OCI-LY3 (cell line): Measurements from ENCODE around the gene DBF4B.
"Not testable (repeated sequence)": the region's sequence is repeated elsewhere in the genome, so short reads cannot be mapped to it uniquely, and the experiment has no call there.

Experiments used
- H2AFZ ChIP-seq: fragments of 200-600, 300-600 bp; shearing (Covaris generic); 2 replicates; pipeline ENCODE4 v1.6.0; 2014; ENCODE audit warnings: antibody characterized with exemption, low read depth, low read length
- H3K27ac ChIP-seq: fragments of 200-600, 300-600 bp; sonication (generic); 2 replicates; pipeline ENCODE4 v1.5.1; 2014; ENCODE audit warnings: mild to moderate bottlenecking, low read length, moderate library complexity, mixed read lengths
- H3K27me3 ChIP-seq: fragments of 200-600, 300-600 bp; sonication (generic); 2 replicates; pipeline ENCODE4 v1.6.1; 2014; ENCODE audit warnings: low read depth, low read length, mixed read lengths
- H3K36me3 ChIP-seq: fragments of 200-600, 300-600 bp; sonication (generic); replicated peaks from 2 replicates; pipeline ENCODE3; 2014; ENCODE audit warnings: low read depth, low read length, mixed read lengths
- H3K4me1 ChIP-seq: fragments of 300-600, 200-600 bp; sonication (generic); 2 replicates; pipeline ENCODE4 v1.6.1; 2014; ENCODE audit warnings: low read length, mixed read lengths
- H3K4me2 ChIP-seq: fragments of 200-600, 300-600 bp; sonication (generic); 2 replicates; pipeline ENCODE4 v1.6.1; 2014; ENCODE audit warnings: low read length, mixed read lengths
- H3K4me3 ChIP-seq: fragments of 300-600, 200-600 bp; sonication (generic); 2 replicates; pipeline ENCODE4 v1.5.1; 2014; ENCODE audit warnings: antibody characterized with exemption, mild to moderate bottlenecking, low read length, moderate library complexity
- H3K79me2 ChIP-seq: fragments of 300-600, 200-600 bp; shearing (Covaris generic); 2 replicates; pipeline ENCODE4 v1.6.1; 2014; ENCODE audit warnings: mild to moderate bottlenecking, low read length, mixed read lengths
- H3K9ac ChIP-seq: fragments of 300-600, 200-600 bp; shearing (Covaris generic); 2 replicates; pipeline ENCODE4 v1.6.0; 2014; ENCODE audit warnings: mild to moderate bottlenecking, low read length, moderate library complexity
- H3K9me3 ChIP-seq: fragments of 200-600, 300-600 bp; shearing (Covaris generic); 2 replicates; pipeline ENCODE4 v1.6.1; 2014; ENCODE audit warnings: low read length, mixed read lengths; ENCODE audit not compliant: insufficient read depth
- H4K20me1 ChIP-seq: fragments of 200-600, 300-600 bp; sonication (generic); 2 replicates; pipeline ENCODE4 v1.6.1; 2016; ENCODE audit warnings: low read length, mixed read lengths; ENCODE audit not compliant: insufficient read depth
- CTCF ChIP-seq: fragments of 200-600, 300-600 bp; sonication (generic); IDR thresholded peaks from 2 replicates; pipeline ENCODE4 v1.5.1; 2014; ENCODE audit warnings: antibody characterized with exemption, low read length, low read depth
- EZH2phosphoT487 ChIP-seq: fragments of 200-600 bp; shearing (Covaris generic); IDR thresholded peaks from 2 replicates; pipeline ENCODE4 v1.6.1; 2018; ENCODE audit warnings: antibody characterized with exemption, mixed run types, low read depth

Gene DBF4B

GRCh38 chr17:44666006-44666405 lies 42.5 kb upstream of the DBF4B start:
- Histone ChIP-seq H3K36me3 (no peaks in the 10 kb centered on the region), H4K20me1 (no peaks in the 10 kb centered on the region), H3K27ac (no peak overlapping the region), H3K9me3 (no peaks in the 10 kb centered on the region), H3K4me2 (no peak overlapping the region), H3K79me2 (no peaks in the 10 kb centered on the region), H3K4me3 (no peak overlapping the region), H3K27me3 (no peaks in the 10 kb centered on the region), H3K9ac (no peak overlapping the region), H3K4me1 (no peaks in the 10 kb centered on the region), H2AFZ (no peak overlapping the region)
- no peak for TF ChIP-seq CTCF
- TF ChIP-seq EZH2phosphoT487: no peak

DNA sequence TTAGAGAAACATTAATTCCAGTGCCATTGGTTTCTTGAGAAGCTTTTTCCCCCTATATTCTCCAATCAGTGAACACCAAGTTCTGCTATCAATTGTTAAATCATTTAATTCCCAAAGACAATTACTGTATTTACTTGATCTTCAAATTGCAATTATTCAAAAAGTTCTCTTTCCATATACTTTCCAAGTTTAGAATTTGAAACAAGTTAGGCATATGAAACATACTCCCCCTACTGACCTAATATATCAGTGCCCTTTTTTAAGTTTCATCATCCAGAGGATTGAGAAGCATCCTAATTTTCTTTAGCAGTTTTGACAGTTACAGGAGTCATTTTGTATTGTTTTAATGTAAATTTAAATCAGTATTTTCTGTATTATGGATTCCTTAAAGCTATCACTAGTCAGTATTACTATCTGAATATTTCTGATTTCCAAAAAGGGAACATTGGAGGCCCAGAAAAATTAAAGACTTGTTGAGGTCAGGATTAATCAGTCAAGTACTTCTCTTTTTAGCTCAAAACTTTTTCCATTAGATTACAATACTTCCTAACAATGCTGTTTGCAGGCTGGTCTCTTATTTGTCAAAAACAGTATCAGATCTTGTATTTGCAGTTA lies 35.9 kb upstream of the DBF4B start:
- no peak for TF ChIP-seq EZH2phosphoT487
- TF ChIP-seq CTCF: peak; percentile 70
- no peak overlapping the region for H2AFZ ChIP-seq
- H3K4me2 ChIP-seq: no peak overlapping the region
- no peaks in the 10 kb centered on the region for H3K27me3 ChIP-seq
- no peaks in the 10 kb centered on the region for H3K79me2 ChIP-seq
- no peak overlapping the region for H3K27ac ChIP-seq
- H3K4me3 ChIP-seq: no peak overlapping the region
- H3K4me1 ChIP-seq: no peaks in the 10 kb centered on the region
- H3K9ac ChIP-seq: no peak overlapping the region
- peaks cover under 1% of the 10 kb centered on the region for H3K36me3 ChIP-seq
- H4K20me1 ChIP-seq: no peaks in the 10 kb centered on the region
- H3K9me3 ChIP-seq: no peaks in the 10 kb centered on the region

DNA sequence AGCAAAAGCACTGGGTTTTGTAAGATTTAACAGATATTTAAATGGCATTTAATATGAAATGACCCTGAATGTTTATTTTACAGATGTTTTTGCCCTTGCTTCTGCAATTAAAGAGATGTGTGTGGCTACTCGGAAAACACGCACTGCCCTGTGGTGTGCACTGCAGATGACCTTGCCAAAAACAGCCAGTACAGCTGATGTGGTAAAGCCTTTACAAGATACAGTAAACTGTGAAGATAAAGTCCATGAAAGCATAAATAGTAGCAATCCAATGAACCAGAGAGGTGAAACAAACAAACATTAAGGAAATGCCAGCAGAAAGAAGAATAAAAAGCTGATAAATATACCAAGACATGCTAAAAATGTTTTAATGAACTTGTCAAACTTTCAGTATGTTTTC lies 34.6 kb upstream of the DBF4B start:
- Histone ChIP-seq H3K36me3 (peaks cover 6% of the 10 kb centered on the region), H3K27ac (no peak overlapping the region), H4K20me1 (no peaks in the 10 kb centered on the region), H2AFZ (no peak overlapping the region), H3K9ac (no peak overlapping the region), H3K4me3 (no peak overlapping the region), H3K9me3 (no peaks in the 10 kb centered on the region), H3K27me3 (no peaks in the 10 kb centered on the region), H3K79me2 (no peaks in the 10 kb centered on the region), H3K4me1 (no peaks in the 10 kb centered on the region), H3K4me2 (no peak overlapping the region)
- no peak for TF ChIP-seq CTCF
- no peak for TF ChIP-seq EZH2phosphoT487

DNA sequence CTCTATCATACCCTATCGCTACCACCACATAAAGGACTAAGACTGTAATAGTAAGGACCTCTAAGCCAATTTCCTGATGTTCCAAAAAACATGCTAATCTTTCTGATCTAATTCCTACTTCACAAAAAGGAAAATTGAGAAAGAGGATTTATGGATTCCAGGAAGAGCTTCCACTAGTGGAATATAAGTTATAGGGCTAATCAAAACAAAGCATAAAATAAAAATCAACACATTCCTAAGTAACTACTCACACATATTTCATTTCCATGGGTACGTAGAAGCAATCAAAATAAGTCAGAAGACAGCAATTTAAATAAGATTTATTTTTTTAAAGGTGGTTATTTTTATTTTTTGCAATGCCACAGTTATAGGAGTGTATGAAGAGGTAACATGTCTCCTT lies 31.3 kb upstream of the DBF4B start:
- H3K9me3 ChIP-seq: no peaks in the 10 kb centered on the region
- H3K4me3 ChIP-seq: no peak overlapping the region
- H3K27ac ChIP-seq: no peak overlapping the region
- H4K20me1 ChIP-seq: no peaks in the 10 kb centered on the region
- no peak overlapping the region for H3K4me2 ChIP-seq
- H2AFZ ChIP-seq: no peak overlapping the region
- H3K27me3 ChIP-seq: no peaks in the 10 kb centered on the region
- no peaks in the 10 kb centered on the region for H3K4me1 ChIP-seq
- TF ChIP-seq CTCF (no peak), EZH2phosphoT487 (no peak)
- H3K79me2 ChIP-seq: no peaks in the 10 kb centered on the region
- H3K9ac ChIP-seq: no peak overlapping the region
- H3K36me3 ChIP-seq: peaks cover 16% of the 10 kb centered on the region

DNA sequence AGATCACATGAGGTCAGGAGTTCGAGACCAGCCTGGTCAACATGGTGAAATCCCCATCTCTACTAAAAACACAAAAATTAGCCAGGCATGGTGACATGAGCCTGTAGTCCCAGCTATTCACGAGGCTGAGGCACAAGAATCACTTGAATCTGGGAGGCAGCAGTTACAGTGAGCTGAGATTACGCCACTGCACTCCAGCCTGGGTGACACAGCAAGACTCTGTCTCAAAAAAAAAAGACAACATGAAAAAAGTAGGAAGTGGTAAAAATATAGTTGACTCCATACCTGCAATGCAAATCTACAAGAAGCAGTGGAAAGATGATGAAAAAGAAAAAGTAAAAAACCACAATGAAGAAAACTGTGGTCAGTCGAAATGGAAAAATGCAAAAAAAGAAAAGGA lies 25.2 kb upstream of the DBF4B start:
- H3K27ac ChIP-seq, H3K4me2 ChIP-seq, H3K27me3 ChIP-seq, H3K9me3 ChIP-seq, H3K9ac ChIP-seq, H4K20me1 ChIP-seq, H3K4me1 ChIP-seq, H2AFZ ChIP-seq, H3K4me3 ChIP-seq: not testable (repeated sequence)
- H3K79me2 ChIP-seq: peaks cover 18% of the 10 kb centered on the region
- H3K36me3 ChIP-seq: peaks cover 26% of the 10 kb centered on the region
